HAP-1 (cell line): ENCODE results near the gene ARHGAP9.

Experiments used
- DNase-seq, 2 experiments: peaks; one replicate each; pipeline ENCODE4 v3.0.0-alpha.2; 2016 to 2020; ENCODE audit warnings: low spot score in 2 of 2
- H3K27me3 ChIP-seq: fragments of 250-450 bp; sonication (Bioruptor Pico); 2 replicates; pipeline ENCODE4 v1.5.1; 2020; ENCODE audit warnings: low read depth, mild to moderate bottlenecking, moderate library complexity
- H3K36me3 ChIP-seq: fragments of 250-450 bp; sonication (Bioruptor Pico); replicated peaks from 2 replicates; pipeline ENCODE4 v1.5.1; 2020; ENCODE audit warnings: mild to moderate bottlenecking
- H3K4me1 ChIP-seq: fragments of 250-450 bp; sonication (Bioruptor Pico); 2 replicates; pipeline ENCODE4 v1.5.1; 2020; ENCODE audit warnings: mild to moderate bottlenecking
- H3K4me3 ChIP-seq: fragments of 250-450 bp; sonication (Bioruptor Pico); 2 replicates; pipeline ENCODE4 v1.5.1; 2020; ENCODE audit warnings: mild to moderate bottlenecking, moderate library complexity
- H3K9me3 ChIP-seq: fragments of 250-450 bp; sonication (Bioruptor Pico); 2 replicates; pipeline ENCODE4 v1.5.1; 2020; ENCODE audit warnings: mild to moderate bottlenecking, moderate library complexity
- in situ Hi-C: fragments of 300-500 bp; cut with MboI; formaldehyde crosslinking; loops from 3 replicates; pipeline ENCODE4 v1.14.3; 2020; ENCODE audit warnings: low sequenced_read_pairs, inconsistent platforms, mixed read lengths

Gene ARHGAP9

DNA sequence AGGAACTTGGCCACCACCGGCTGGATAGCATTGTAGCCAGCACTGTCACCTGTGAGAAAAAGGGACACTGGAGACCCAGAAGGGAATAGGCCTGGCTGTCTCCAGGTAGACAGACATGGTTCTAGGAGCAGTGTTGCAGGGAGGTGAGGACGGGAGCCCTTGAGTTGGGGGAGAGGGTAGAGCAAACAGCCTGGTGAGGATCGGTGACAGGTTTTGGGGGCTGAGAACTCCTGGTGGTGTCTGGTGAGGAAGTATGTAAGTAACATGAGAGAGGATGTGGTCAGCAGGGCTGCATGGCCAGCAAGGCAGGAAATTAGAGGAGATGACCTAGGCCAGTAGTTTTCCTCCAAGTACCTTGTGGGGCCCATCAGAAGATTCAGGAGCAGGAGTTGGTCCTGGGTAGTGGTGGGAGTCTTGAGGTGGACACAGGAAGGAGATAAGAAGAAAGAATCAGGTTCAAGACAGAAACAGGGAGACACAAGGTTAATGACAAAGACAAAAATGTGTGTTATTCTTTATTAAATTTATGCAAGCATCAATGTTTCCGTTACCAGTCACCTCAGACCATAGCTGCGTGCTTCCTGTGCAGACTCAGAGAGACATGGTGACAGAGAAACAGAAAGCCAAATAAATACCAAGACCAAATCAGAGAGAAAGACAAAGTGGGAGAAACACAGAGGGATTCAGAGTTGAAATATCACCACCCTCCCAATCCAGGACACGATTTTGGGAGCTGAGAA is at the start of gene ARHGAP9:
ARHGAP9 (minus strand) TSS at position 491 of the 740 bp plus-strand sequence; CDS start at position 31, 460 bp downstream.
- Histone ChIP-seq H3K36me3 (no peaks in the 10 kb centered on the region), H3K4me1 (no peaks in the 10 kb centered on the region), H3K9me3 (no peaks in the 10 kb centered on the region), H3K27me3 (peaks cover 65% of the 10 kb centered on the region), H3K4me3 (no peak within 1 kb of the TSS)
- no peak for DNase-seq
- in situ Hi-C loops, result no loop called here

DNA sequence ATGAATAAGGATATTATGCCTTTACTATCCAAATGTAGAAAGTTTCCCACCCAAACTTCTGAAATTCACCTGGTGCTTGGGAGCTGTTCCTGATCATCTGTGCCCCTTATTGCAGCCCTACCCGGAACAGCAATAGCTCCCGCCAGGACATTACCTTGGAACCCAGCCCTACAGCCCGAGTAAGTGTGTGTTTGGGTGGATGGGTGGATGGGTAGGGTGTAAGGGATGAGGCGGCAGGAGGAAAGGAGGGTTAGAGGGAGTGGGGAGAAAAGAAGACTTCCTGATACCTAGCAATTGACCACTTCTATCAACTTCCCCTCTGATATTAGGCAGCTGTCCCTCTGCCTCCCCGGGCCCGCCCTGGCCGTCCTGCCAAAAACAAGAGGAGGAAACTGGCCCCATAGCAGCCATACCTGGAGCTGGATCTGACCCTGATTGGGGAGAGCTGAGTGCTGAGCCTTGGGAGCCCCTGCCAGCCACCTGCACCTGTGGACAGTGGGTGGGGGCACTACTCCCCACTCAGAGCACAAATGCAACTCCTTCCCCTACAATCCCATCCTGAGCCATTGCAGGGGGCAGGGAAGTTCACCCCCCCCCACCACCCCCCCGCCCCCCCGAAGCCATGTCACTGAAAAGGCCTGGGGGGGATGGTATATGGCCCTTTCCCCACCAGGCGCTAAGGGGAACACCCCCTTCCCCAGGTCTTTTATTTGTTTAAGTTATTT is 49.3 kb upstream of the ARHGAP9 start:
- Histone ChIP-seq H3K36me3 (peaks cover 88% of the 10 kb centered on the region), H3K4me3 (no peak overlapping the region)
- in situ Hi-C loops, result no loop called here

DNA sequence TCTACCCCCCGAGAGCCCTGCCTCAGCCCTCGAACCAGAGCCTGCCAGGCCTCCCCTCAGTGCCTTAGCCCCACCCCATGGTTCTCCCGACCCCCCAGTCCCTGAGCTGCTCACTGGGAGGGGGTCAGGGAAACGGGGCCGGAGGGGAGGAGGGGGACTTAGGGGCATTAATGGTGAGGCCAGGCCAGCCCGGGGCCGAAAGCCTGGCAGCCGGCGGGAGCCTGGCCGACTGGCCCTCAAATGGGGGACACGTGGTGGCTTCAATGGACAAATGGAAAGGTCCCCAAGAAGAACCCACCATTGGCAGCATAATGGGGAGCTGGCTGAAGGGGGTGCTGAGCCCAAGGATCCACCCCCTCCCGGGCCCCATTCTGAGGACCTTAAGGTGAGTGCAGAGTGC is 48.5 kb upstream of the ARHGAP9 start:
- in situ Hi-C loops, result no loop called here
- Histone ChIP-seq H3K36me3 (peaks cover 82% of the 10 kb centered on the region), H3K9me3 (no peaks in the 10 kb centered on the region), H3K27me3 (no peaks in the 10 kb centered on the region), H3K4me3 (no peak overlapping the region), H3K4me1 (peaks cover 13% of the 10 kb centered on the region)
- no peak for DNase-seq

More for the DNA sequence above, 49.3 kb upstream of the ARHGAP9 start:
- Histone ChIP-seq H3K4me1 (peaks cover 8% of the 10 kb centered on the region), H3K27me3 (no peaks in the 10 kb centered on the region), H3K9me3 (no peaks in the 10 kb centered on the region)
- DNase-seq, result no peak

DNA sequence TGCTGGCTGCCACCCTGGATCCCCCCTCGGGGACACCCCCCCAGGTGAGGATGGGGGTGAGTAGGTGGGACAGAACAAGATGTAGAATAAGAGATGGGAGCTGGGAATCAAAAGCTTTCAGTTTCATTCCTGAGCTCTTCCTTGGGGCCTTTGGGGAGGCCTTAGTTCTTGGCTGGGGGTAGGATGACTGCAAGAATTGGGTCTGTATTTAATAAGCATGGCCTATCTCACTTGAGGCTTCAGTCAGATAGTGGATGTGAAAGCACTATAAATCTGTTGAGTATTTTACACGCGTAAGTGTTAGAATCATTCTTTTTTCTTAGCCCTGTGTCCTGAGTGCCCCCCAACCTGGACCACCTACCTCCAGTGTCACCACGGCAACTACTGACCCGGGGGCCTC is 47.5 kb upstream of the ARHGAP9 start:
- Histone ChIP-seq H3K4me3 (no peak overlapping the region), H3K9me3 (no peaks in the 10 kb centered on the region), H3K4me1 (peaks cover 15% of the 10 kb centered on the region), H3K36me3 (peaks cover 72% of the 10 kb centered on the region), H3K27me3 (no peaks in the 10 kb centered on the region)
- in situ Hi-C loops, result no loop called here
- DNase-seq, result no peak

DNA sequence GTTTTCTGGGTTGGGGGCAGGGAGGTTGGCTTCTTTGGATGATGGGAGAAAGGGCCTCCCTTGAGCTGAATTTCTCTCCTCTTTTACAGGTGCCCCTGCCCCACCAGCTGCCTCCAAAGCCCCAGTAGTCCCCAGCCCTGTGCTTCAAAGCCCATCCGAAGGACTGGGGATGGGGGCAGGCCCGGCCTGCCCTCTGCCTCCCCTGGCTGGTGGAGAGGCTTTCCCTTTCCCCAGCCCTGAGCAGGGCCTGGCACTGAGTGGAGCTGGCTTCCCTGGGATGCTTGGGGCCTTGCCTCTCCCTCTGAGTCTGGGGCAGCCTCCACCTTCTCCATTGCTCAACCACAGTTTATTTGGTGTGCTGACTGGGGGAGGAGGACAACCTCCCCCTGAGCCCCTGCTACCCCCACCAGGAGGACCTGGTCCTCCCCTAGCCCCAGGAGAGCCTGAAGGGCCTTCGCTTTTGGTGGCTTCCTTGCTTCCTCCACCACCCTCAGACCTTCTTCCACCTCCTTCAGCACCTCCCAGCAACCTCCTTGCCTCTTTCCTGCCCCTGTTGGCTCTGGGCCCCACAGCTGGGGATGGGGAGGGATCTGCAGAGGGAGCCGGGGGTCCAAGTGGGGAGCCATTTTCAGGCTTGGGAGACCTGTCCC is 46.9 kb upstream of the ARHGAP9 start:
- Histone ChIP-seq H3K9me3 (no peaks in the 10 kb centered on the region), H3K4me1 (peaks cover 20% of the 10 kb centered on the region), H3K27me3 (no peaks in the 10 kb centered on the region), H3K36me3 (peaks cover 66% of the 10 kb centered on the region), H3K4me3 (no peak overlapping the region)
- in situ Hi-C loops, result no loop called here
- no peak for DNase-seq

DNA sequence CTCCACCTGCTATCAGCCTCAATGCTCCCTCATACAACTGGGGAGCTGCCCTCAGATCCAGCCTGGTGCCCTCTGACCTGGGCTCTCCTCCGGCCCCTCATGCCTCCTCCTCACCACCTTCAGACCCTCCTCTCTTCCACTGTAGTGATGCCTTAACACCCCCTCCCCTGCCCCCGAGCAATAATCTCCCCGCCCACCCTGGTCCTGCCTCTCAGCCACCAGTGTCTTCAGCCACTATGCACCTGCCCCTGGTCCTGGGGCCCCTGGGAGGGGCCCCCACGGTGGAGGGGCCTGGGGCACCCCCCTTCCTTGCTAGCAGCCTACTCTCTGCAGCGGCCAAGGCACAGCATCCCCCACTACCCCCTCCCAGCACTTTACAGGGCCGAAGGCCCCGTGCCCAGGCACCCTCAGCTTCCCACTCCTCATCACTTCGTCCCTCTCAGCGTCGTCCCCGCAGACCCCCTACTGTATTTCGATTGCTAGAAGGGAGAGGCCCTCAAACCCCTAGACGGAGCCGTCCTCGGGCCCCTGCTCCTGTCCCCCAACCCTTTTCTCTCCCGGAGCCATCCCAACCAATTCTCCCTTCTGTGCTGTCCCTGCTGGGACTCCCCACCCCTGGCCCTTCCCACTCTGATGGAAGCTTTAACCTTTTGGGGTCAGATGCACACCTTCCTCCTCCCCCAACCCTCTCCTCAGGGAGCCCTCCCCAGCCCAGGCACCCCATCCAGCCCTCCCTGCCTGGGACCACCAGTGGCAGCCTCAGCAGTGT is 46.1 kb upstream of the ARHGAP9 start:
- Histone ChIP-seq H3K27me3 (no peaks in the 10 kb centered on the region), H3K4me3 (no peak overlapping the region), H3K4me1 (peaks cover 28% of the 10 kb centered on the region), H3K9me3 (no peaks in the 10 kb centered on the region), H3K36me3 (peaks cover 58% of the 10 kb centered on the region)
- no peak for DNase-seq
- in situ Hi-C loops, result no loop called here

DNA sequence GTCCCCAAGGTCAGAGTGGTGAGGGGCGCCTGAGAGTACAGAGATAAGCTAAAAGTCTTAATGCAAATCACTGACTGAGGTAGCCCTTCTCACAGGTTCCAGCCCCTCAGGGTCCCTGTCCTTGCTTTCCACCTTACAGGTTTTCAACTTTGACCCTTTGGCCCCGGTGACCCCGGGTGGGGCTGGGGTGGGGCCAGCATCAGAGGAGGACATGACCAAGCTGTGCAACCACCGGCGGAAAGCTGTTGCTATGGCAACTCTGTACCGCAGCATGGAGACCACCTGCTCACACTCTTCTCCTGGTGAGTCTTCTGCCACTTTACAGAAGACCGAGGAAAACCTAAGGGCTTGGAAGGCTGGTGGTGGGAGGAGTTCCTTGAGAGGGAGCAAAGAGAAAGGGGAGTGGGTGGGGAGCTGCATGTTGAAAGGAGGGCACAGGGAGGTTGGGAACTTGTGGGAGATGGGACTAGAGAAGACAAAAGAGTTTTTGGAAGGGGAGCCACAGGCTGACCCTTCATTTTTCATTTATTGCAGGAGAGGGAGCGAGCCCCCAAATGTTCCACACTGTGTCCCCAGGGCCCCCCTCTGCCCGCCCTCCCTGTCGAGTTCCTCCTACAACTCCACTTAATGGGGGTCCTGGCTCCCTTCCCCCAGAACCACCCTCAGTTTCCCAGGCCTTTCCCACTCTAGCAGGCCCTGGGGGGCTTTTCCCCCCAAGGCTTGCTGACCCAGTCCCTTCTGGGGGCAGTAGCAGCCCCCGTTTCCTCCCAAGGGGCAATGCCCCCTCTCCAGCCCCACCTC is 45.3 kb upstream of the ARHGAP9 start:
- no peak overlapping the region for H3K4me3 ChIP-seq
- peaks cover 29% of the 10 kb centered on the region for H3K4me1 ChIP-seq
- H3K36me3 ChIP-seq, result peaks cover 53% of the 10 kb centered on the region
- H3K27me3 ChIP-seq, result no peaks in the 10 kb centered on the region
- in situ Hi-C loops, result no loop called here
- no peaks in the 10 kb centered on the region for H3K9me3 ChIP-seq
- DNase-seq, result no peak

DNA sequence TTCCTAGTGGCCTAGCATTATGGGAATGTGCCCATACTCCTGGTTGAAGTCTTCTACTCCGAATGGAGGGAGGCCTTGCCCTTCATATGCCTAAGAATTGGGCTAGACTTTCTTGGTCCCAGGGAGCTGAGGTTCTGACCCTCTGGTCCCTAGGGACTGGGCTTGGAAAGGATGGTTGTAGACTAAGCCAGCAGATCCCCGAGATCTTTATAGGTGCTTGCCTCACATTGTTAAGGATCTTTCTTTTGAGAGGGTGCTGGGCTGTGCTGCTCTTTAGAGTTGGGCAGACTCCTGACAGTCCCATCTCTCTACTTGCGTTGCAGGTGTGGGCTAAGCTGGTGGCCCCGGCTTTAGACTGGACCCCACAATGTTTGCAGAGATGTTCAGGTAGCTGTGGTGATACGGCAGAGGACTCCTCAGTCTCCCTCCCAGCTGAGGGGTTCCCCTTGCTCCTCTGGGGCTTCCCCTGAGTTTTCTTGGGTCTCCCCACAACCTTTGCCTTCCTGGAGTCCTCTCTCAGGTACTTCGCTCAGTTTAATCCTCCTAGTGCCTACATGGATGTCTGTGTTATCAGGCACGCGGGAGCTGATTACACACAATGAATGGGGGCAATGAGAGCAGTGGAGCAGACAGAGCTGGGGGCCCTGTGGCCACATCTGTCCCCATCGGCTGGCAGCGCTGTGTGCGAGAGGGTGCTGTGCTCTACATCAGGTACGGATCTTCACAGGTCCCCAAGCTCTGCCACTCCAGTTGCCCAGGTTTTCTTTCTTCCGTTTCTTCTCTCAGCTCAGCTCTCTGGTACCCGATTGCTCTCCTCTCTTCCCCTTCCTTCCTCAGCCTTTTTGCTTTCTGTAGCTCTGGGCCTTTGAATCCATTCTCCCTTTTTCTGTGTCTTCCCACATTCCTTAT is 44.3 kb upstream of the ARHGAP9 start:
- Histone ChIP-seq H3K27me3 (no peaks in the 10 kb centered on the region), H3K9me3 (no peaks in the 10 kb centered on the region), H3K36me3 (peaks cover 56% of the 10 kb centered on the region), H3K4me1 (peaks cover 29% of the 10 kb centered on the region), H3K4me3 (peak overlapping the region; percentile 69)
- in situ Hi-C loops, result no loop called here
- peak in 1 of 2 experiments; percentile 30 for DNase-seq

DNA sequence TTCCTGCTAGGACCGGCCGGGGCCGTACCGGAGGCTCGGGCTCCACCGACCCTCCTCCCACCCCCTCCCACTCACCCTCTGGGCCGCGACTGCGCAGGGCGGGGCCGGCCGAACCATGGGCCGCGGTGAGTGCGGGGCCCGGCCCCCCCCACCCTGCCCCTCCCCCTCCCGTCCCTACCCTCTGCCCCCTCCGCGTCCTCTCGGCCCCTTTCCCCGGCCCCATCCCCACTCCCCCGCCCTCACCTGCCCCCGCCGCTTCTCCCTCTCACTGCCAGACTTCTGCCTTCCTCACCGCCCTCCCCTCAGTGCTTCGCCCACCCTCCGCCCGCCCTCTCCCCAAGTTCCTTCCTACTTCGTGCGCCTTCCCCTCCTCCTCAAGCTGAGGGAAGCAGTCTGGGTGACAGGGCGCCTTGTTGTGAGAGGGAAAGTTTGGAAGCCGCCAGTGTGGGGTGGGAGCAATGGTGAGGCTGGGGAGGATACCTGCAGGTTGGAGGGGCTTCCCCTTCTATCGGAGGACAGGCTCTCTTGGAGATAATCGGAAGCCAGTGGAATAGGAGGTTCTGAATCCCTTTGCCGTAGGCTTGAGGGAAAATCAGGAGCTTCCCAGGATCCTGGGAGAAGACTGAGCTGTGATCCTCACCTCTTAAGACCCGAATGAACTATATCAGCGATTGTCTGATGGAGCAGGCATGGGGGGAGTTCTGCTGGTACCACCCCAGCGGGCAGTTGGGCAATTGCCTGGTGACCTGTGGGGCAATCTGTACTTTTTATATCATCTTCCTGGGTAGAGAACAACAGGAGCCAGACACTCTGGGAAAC is 43.4 kb upstream of the ARHGAP9 start:
- DNase-seq, result peak; percentile 55 to 80
- Histone ChIP-seq H3K4me3 (peak overlapping the region; percentile 69), H3K9me3 (no peaks in the 10 kb centered on the region), H3K27me3 (no peaks in the 10 kb centered on the region), H3K4me1 (peaks cover 31% of the 10 kb centered on the region), H3K36me3 (peaks cover 56% of the 10 kb centered on the region)
- in situ Hi-C loops, result no loop called here

DNA sequence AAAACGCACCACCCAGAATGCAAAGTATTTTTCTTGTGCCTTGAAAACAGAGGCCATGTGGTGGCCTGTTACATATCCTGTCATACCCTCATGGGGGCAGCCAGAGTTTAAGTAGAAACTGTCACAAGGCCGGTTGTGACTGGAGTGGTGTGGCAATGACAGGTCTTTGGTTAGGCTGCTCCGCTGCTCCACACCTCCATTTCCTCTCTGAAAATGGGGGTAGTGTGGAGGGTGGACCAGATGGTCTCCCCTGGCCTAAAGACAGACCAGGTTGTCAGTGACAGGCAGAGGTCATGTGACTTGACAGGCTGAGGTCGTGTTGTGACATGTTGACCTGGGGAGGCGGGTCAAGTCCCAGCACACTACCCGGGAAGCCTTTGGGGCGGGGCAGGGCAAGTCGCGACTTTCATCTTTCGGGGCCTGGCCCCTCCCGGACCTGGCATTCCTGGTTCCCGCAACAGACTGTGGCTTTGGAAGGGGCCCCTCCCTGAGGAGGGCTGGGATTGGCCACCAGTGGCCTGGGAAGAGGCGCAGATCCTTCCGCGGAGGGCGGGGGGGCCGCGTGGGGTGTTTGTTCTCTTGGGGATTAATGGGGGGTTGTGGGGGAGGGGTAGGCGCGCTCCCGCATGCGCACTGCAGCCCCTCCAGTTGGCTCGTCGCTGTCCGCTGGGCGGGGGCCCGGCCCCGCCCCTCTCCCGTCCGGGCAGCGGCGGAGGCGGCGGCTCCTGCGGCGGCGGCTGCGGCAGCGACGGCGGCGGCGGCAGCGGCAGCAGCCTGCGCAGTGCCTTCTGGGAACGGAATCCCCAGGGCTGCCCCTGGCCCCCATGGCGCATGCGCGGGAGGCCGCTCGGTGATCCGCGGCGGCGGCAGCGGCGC is 42.6 kb upstream of the ARHGAP9 start, which contains the start of gene MBD6:
MBD6 (plus strand) TSS at position 814 of the 876 bp plus-strand sequence. CDS start 1,480 bp downstream, outside the sequence.
- H3K4me3 ChIP-seq, result peak within 1 kb of the TSS; percentile 69
- in situ Hi-C loops, result no loop called here
- H3K9me3 ChIP-seq, result no peaks in the 10 kb centered on the region
- peaks cover 56% of the 10 kb centered on the region for H3K36me3 ChIP-seq
- peak; percentile 77 to 95 for DNase-seq
- peaks cover 33% of the 10 kb centered on the region for H3K4me1 ChIP-seq
- no peaks in the 10 kb centered on the region for H3K27me3 ChIP-seq

DNA sequence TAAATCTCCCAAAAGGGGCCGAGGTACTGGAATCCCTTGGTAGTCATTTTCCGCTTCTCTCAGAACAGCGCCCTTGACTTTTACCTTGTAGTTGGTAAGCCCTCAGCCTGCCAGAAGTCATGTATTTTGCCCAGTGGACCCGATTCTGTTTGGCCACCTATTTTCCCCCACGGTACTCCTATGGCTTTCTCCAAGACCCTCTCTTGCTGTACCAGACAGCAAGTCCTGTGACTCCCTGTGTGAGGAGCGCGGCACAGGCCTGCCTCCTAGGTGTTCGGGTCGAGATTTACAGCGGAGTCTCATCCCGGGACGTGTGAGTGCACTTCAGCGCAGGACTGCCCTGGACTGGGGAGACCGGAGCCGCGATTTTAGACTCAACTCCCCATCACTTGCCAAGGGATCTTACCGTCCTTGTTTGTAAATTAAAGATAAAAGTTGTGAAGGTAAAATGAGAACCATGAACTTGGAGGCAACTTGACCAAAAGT is 41.9 kb upstream of the ARHGAP9 start:
- Histone ChIP-seq H3K4me1 (peaks cover 33% of the 10 kb centered on the region), H3K9me3 (no peaks in the 10 kb centered on the region), H3K27me3 (no peaks in the 10 kb centered on the region), H3K36me3 (peaks cover 56% of the 10 kb centered on the region), H3K4me3 (peak overlapping the region; percentile 69)
- in situ Hi-C loops, result no loop called here
- DNase-seq, result peak; percentile 47 to 72
